ENCODE measurements around the gene PHB1.
"Not testable (repeated sequence)": the region's sequence is repeated elsewhere in the genome, so short reads cannot be mapped to it uniquely, and the experiment has no call there.

PHB1 gene

DNA sequence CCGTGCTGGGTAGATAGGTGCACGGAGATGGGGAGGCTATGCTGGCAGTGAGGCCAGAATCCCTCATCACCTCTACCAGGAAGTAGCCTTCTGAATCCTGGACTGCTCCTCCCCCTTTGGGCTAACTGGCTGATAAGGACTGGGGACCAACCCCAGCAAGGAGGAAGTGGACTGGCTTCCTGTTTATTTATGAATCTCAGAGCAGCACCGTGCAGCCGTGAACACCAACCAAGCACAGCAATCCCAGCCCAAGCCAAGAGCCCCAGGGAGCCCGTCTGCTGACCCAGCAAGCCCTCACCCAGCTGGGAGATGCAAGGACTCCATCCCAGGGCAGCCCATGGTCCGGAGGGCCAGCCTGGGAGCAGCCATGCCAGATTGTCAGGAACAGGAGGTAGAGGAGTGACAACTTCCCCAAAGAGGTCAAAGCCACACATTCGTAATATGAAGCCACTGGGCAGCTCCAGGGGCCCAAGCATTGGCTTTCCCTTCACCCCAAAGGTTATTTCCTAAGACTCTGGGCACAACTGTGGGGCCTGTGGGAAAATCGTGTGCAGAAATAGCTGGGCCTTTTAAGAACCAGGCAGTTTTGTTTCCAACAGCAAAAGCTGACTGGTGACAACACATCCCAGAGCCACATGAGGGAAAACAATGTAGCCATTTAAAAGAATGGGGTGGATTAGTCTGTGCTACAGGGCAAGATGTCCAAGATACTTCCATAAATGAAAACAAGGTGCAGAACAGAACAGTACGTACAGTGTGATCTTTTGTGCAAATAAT is 23.9 kb downstream of the PHB1 start:
- H3K4me3 ChIP-seq (ENCODE audit: low read depth, low read length) = no peak overlapping the region
- TF ChIP-seq CTCF (IDR thresholded peaks at IDR 0.05; ENCODE audit: low read depth, low read length) = no peak

- not testable (repeated sequence) for H3K4me3 ChIP-seq (ENCODE audit: low read depth, low read length)
Measured at GRCh38 chr17:49389514-49390347, 25.0 kb downstream of the PHB1 start.

GRCh38 chr17:49388692-49389513 is 25.8 kb downstream of the PHB1 start:
- H3K4me3 ChIP-seq (ENCODE audit: low read depth, low read length) = no peak overlapping the region
- TF ChIP-seq CTCF (IDR thresholded peaks at IDR 0.05; ENCODE audit: low read depth, low read length) = no peak

DNA sequence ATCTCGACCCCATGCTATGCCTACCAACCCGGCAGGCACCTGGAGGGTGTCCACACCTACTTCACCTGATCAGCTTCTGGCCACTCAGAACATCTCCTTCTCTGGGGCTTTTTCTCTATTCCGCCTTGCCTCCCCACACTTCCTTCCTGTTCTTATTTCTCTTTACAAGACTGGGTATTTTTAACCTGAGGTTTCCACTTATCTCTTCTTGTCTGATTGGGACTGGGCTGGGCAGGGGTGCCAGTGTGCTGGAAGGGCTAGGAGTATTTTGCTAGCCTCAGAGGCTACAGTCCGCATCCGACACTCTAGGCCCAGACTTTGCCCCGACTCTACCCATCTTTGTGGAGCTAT is 26.4 kb downstream of the PHB1 start:
- no peak overlapping the region for H3K4me3 ChIP-seq (ENCODE audit: low read depth, low read length)

GRCh38 chr17:49387498-49388289 is 27.0 kb downstream of the PHB1 start:
- no peak for TF ChIP-seq CTCF (IDR thresholded peaks at IDR 0.05; ENCODE audit: low read depth, low read length)

More for the DNA sequence above, 26.4 kb downstream of the PHB1 start:
- TF ChIP-seq CTCF (IDR thresholded peaks at IDR 0.05; ENCODE audit: low read depth, low read length) = no peak

DNA sequence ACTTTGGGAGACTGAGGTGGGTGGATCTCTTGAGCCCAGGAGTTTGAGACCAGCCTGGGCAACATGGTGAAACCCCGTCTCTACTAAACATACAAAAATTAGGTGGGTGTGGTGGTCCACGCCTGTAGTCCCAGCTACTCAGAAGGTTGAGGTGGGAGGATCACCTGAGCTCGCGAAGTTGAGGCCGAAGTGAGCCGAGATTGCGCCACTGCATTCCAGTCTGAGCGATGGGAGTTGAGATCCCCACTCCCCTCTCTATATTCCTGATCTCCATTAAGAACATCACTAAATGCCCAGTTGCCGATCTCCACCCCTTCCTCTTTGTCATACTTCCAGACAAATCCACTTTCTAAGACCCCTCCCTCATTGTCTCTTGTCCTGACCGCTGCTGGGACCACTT is 28.3 kb downstream of the PHB1 start:
- no peak overlapping the region for H3K4me3 ChIP-seq (ENCODE audit: low read depth, low read length)
- no peak for TF ChIP-seq CTCF (IDR thresholded peaks at IDR 0.05; ENCODE audit: low read depth, low read length)

More at GRCh38 chr17:49387498-49388289, 27.0 kb downstream of the PHB1 start:
- no peak overlapping the region for H3K4me3 ChIP-seq (ENCODE audit: low read depth, low read length)

DNA sequence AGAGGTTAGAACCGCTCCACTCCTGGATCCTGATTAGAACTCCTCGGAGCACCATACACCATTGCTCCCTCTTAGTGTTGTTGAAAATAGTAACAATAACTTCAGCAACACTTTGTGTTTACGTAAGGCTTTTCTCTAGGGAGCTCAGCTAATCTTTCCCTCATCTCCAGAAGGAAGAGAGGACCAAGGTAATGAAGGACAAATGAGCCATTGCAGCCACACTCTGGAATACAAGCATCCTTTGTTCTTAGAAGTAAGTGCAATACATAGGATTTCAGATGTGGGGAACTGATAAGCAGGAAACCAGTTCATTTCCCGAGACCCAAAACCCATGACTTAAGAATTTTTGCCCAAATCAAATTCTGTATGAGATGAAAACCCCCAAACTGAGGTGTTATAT is 29.7 kb downstream of the PHB1 start:
- TF ChIP-seq CTCF (IDR thresholded peaks at IDR 0.05; ENCODE audit: low read depth, low read length) = no peak

More for the DNA sequence above, 29.7 kb downstream of the PHB1 start:
- no peak overlapping the region for H3K4me3 ChIP-seq (ENCODE audit: low read depth, low read length)
